AG04449 (cell line): ENCODE measurements around the gene FOXI1.

Source experiments
- CTCF ChIA-PET: fragments of 350-600 bp; formaldehyde crosslinking; extraction: SDS; loops from one replicate; lab custom pipeline; 2021; ENCODE audit warnings: antibody characterized with exemption; lab: Yijun Ruan, JAX
- POLR2A ChIA-PET: fragments of 400-600, 350-600 bp; formaldehyde crosslinking; extraction: SDS; loops from one replicate; lab custom pipeline; 2020; ENCODE audit warnings: antibody characterized with exemption, inconsistent platforms; lab: Yijun Ruan, JAX
- DNase-seq: peaks from one replicate; pipeline ENCODE4 v3.0.0-alpha.2; 2010; ENCODE audit warnings: low read depth, low spot score
- H3K4me3 ChIP-seq: 2 replicates; pipeline ENCODE4 v1.5.1; 2011; ENCODE audit warnings: low read depth, mild to moderate bottlenecking, control low read depth, low read length
- TF ChIP-seq, protein P1 (sequence below): IDR thresholded peaks from one replicate; pipeline ENCODE4 v1.5.1; 2011; ENCODE audit warnings: mild to moderate bottlenecking, moderate library complexity, low read length, control low read depth, inconsistent platforms; ENCODE audit not compliant: insufficient read depth; ENCODE audit errors: missing control alignments

FOXI1 gene

GRCh38 chr5:170154297-170154696 is 48.6 kb downstream of the FOXI1 start:
- no peak for DNase-seq
- TF ChIP-seq, protein P1, sequence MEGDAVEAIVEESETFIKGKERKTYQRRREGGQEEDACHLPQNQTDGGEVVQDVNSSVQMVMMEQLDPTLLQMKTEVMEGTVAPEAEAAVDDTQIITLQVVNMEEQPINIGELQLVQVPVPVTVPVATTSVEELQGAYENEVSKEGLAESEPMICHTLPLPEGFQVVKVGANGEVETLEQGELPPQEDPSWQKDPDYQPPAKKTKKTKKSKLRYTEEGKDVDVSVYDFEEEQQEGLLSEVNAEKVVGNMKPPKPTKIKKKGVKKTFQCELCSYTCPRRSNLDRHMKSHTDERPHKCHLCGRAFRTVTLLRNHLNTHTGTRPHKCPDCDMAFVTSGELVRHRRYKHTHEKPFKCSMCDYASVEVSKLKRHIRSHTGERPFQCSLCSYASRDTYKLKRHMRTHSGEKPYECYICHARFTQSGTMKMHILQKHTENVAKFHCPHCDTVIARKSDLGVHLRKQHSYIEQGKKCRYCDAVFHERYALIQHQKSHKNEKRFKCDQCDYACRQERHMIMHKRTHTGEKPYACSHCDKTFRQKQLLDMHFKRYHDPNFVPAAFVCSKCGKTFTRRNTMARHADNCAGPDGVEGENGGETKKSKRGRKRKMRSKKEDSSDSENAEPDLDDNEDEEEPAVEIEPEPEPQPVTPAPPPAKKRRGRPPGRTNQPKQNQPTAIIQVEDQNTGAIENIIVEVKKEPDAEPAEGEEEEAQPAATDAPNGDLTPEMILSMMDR, result no peak
- ChIA-PET POLR2A (no interaction called here), CTCF (interaction anchor here (1.4 to 1.5 kb wide), 2 partner anchors 29 to 84 kb away, joined by 3 read pairs; no protein-coding TSS in a partner anchor)
- H3K4me3 ChIP-seq, result no peak overlapping the region

- no peak for DNase-seq
- ChIA-PET CTCF (interaction anchor here (1.5 kb wide), 1 partner anchor 28 kb away, joined by 3 read pairs; no protein-coding TSS in a partner anchor), POLR2A (no interaction called here)
- H3K4me3 ChIP-seq, result no peak overlapping the region
- TF ChIP-seq, protein P1, result no peak
Measured at GRCh38 chr5:170154744-170155143, 49.0 kb downstream of the FOXI1 start.

DNA sequence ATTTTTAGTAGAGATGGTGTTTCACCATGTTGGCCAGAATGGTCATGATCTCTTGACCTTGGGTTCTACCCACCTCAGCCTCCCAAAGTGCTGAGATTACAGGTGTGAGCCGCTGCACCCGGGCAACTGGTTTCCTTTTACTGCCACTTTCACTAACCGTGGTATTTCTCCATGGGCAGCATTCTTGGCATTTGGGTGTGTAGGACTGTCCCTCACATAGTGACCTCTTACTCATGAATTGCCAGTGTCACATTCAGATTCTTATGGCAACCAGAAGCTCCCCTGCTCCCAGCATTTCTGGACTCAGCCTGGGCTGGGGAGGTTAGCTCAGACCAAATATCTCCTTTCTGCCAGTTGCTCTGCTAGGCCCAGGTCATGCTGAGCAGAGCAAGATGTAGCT is 50.1 kb downstream of the FOXI1 start:
- H3K4me3 ChIP-seq, result no peak overlapping the region
- DNase-seq, result no peak
- TF ChIP-seq, protein P1, result no peak
- ChIA-PET POLR2A (no interaction called here), CTCF (no interaction called here)

GRCh38 chr5:170159101-170159698 is 53.5 kb downstream of the FOXI1 start:
- ChIA-PET POLR2A (no interaction called here), CTCF (interaction anchor here (1.3 kb wide), 1 partner anchor 25 kb away, joined by 4 read pairs; no protein-coding TSS in a partner anchor)

More at GRCh38 chr5:170159101-170159698, 53.5 kb downstream of the FOXI1 start:
- TF ChIP-seq, protein P1, result no peak
- peak; percentile 59 for DNase-seq
- no peak overlapping the region for H3K4me3 ChIP-seq
